ENCODE data around the gene GALR1. TPM values are rescaled to one million over a fixed set of nuclear protein-coding genes. Genes with fewer than 3 reads are reported as not detected.
"Not testable (repeated sequence)": the region's sequence is repeated elsewhere in the genome, so short reads cannot be mapped to it uniquely, and the experiment has no call there.

Gene GALR1
- polyA plus RNA-seq, 3 donors, result 0.09 to 0.21 (median 0.10) TPM

GRCh38 chr18:77250926-77251729 is 1.5 kb downstream of the GALR1 start:
- peak; percentile 36 for DNase-seq

GRCh38 chr18:77251730-77252050 is 2.0 kb downstream of the GALR1 start:
- no peak for DNase-seq

GRCh38 chr18:77254711-77255405 is 5.2 kb downstream of the GALR1 start:
- no peak for DNase-seq

GRCh38 chr18:77255426-77256105 is 5.9 kb downstream of the GALR1 start:
- DNase-seq, result no peak

GRCh38 chr18:77262643-77263465 is 13.2 kb downstream of the GALR1 start:
- DNase-seq, result no peak

- no peak for DNase-seq
Observed at GRCh38 chr18:77263466-77263763, 13.8 kb downstream of the GALR1 start.

GRCh38 chr18:77267969-77268368 is 18.3 kb downstream of the GALR1 start:
- no peak for DNase-seq

GRCh38 chr18:77268456-77268855 is 18.8 kb downstream of the GALR1 start:
- no peak for DNase-seq

- no peak for DNase-seq
Observed at GRCh38 chr18:77271576-77272481, 22.2 kb downstream of the GALR1 start.

GRCh38 chr18:77290841-77291240 is 41.2 kb downstream of the GALR1 start:
- not testable (repeated sequence) for DNase-seq

GRCh38 chr18:77298172-77298571 is 48.5 kb downstream of the GALR1 start:
- no peak for DNase-seq

GRCh38 chr18:77299706-77300105 is 50.1 kb downstream of the GALR1 start:
- DNase-seq, result no peak

GRCh38 chr18:77300579-77300978 is 50.9 kb downstream of the GALR1 start:
- no peak for DNase-seq

- DNase-seq, result no peak
Observed at GRCh38 chr18:77304268-77304667, 54.6 kb downstream of the GALR1 start.

- DNase-seq, result no peak
Observed at GRCh38 chr18:77305676-77306075, 56.0 kb downstream of the GALR1 start.

GRCh38 chr18:77308216-77308615 is 58.6 kb downstream of the GALR1 start:
- no peak for DNase-seq

GRCh38 chr18:77314511-77314910 is 64.9 kb downstream of the GALR1 start:
- DNase-seq, result no peak

- no peak for DNase-seq
Observed at GRCh38 chr18:77314952-77315351, 65.3 kb downstream of the GALR1 start.

GRCh38 chr18:77316008-77316407 is 66.4 kb downstream of the GALR1 start:
- DNase-seq, result no peak

GRCh38 chr18:77316641-77317040 is 67.0 kb downstream of the GALR1 start:
- DNase-seq, result no peak

GRCh38 chr18:77320971-77321559 is 71.4 kb downstream of the GALR1 start:
- DNase-seq, result no peak

Measured in renal pelvis (tissue), 4 donors.